ENCODE data around the gene PLPPR3.

The PLPPR3 gene

GRCh38 chr19:780935-781334 lies 40.8 kb downstream of the PLPPR3 start:
- no peak overlapping the region for H3K4me3 ChIP-seq (ENCODE audit: control insufficient read depth, low read depth, low read length)
- no peak for TF ChIP-seq CTCF (IDR thresholded peaks at IDR 0.05; ENCODE audit: control insufficient read depth, insufficient read depth, low read depth, low read length, missing control alignments)
- DNase-seq (ENCODE audit: low read depth), result no peak

GRCh38 chr19:778910-779653 lies 42.7 kb downstream of the PLPPR3 start:
- no peak overlapping the region; the same call in 1 of the 2 replicates for H3K4me3 ChIP-seq (ENCODE audit: control insufficient read depth, low read depth, low read length)
- no peak for TF ChIP-seq CTCF (IDR thresholded peaks at IDR 0.05; ENCODE audit: control insufficient read depth, insufficient read depth, low read depth, low read length, missing control alignments)
- DNase-seq (ENCODE audit: low read depth), result peak; percentile 87

- no peak for TF ChIP-seq CTCF (IDR thresholded peaks at IDR 0.05; ENCODE audit: control insufficient read depth, insufficient read depth, low read depth, low read length, missing control alignments)
- DNase-seq (ENCODE audit: low read depth), result no peak
- H3K4me3 ChIP-seq (ENCODE audit: control insufficient read depth, low read depth, low read length), result no peak overlapping the region
These were observed 45.2 kb downstream of the PLPPR3 start for GRCh38 chr19:776549-776948.

- DNase-seq (ENCODE audit: low read depth), result no peak
- no peak for TF ChIP-seq CTCF (IDR thresholded peaks at IDR 0.05; ENCODE audit: control insufficient read depth, insufficient read depth, low read depth, low read length, missing control alignments)
These were observed 48.9 kb downstream of the PLPPR3 start for GRCh38 chr19:772730-773436.

GRCh38 chr19:772063-772462 lies 49.7 kb downstream of the PLPPR3 start:
- no peak for TF ChIP-seq CTCF (IDR thresholded peaks at IDR 0.05; ENCODE audit: control insufficient read depth, insufficient read depth, low read depth, low read length, missing control alignments)
- no peak overlapping the region for H3K4me3 ChIP-seq (ENCODE audit: control insufficient read depth, low read depth, low read length)
- DNase-seq (ENCODE audit: low read depth), result no peak

More at GRCh38 chr19:772730-773436, 48.9 kb downstream of the PLPPR3 start:
- H3K4me3 ChIP-seq (ENCODE audit: control insufficient read depth, low read depth, low read length), result no peak overlapping the region

GRCh38 chr19:771332-771785 lies 50.4 kb downstream of the PLPPR3 start:
- no peak overlapping the region for H3K4me3 ChIP-seq (ENCODE audit: control insufficient read depth, low read depth, low read length)
- DNase-seq (ENCODE audit: low read depth), result no peak
- peak; percentile 68 for TF ChIP-seq CTCF (IDR thresholded peaks at IDR 0.05; ENCODE audit: control insufficient read depth, insufficient read depth, low read depth, low read length, missing control alignments)

Data from AG09309 (cell line).